ENCODE results near the gene CHST11.

DNA sequence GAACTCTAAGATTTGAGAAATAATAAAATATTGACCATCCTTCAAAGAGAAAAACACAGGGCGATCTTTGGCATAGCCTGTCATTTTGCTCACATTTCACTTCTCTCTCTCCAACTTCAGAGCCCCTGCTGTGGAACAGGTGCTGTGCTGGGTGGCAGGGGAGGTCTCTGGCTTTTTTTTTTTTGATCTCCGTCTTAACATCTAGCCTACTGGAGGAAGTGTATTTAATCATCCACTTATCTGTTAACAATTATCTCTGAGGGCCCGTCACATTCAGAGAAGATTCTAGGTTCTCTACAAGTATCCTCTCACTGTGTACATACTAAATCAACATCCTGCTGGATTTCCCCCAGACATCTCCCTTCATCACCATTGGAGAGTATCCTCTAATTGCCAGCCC, 34.1 kb downstream of the CHST11 start:
- TF ChIP-seq, protein P1, sequence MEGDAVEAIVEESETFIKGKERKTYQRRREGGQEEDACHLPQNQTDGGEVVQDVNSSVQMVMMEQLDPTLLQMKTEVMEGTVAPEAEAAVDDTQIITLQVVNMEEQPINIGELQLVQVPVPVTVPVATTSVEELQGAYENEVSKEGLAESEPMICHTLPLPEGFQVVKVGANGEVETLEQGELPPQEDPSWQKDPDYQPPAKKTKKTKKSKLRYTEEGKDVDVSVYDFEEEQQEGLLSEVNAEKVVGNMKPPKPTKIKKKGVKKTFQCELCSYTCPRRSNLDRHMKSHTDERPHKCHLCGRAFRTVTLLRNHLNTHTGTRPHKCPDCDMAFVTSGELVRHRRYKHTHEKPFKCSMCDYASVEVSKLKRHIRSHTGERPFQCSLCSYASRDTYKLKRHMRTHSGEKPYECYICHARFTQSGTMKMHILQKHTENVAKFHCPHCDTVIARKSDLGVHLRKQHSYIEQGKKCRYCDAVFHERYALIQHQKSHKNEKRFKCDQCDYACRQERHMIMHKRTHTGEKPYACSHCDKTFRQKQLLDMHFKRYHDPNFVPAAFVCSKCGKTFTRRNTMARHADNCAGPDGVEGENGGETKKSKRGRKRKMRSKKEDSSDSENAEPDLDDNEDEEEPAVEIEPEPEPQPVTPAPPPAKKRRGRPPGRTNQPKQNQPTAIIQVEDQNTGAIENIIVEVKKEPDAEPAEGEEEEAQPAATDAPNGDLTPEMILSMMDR (conservative IDR thresholded peaks at IDR 0.05; ENCODE audit: low read depth, low read length), result no peak
- no peak for TF ChIP-seq EZH2 (IDR thresholded peaks at IDR 0.05; ENCODE audit: borderline replicate concordance, low read depth, low read length, poor library complexity, severe bottlenecking)

All from A673 (cell line).